Urothelium cell line (cell line): Measurements from ENCODE around the gene NOXO1.
"Not testable (repeated sequence)": the region's sequence is repeated elsewhere in the genome, so short reads cannot be mapped to it uniquely, and the experiment has no call there.

Experiments
- DNase-seq: peaks from one replicate; pipeline ENCODE4 v3.0.0; 2011; ENCODE audit warnings: low spot score, mixed read lengths
- FAIRE-seq: peaks from 2 replicates; lab custom pipeline; 2011; peaks lifted over from hg19 to GRCh38; lab: Jason Lieb, UNC

The NOXO1 gene

GRCh38 chr16:1964506-1965395 lies 16.5 kb downstream of the NOXO1 start, which contains the start of gene RPS2:
RPS2 (minus strand) TSS chr16:1964826; CDS start chr16:1964625, 201 bp downstream.
- DNase-seq = peak; percentile 100
- FAIRE-seq = peak; percentile 20

GRCh38 chr16:1963806-1964505 lies 17.3 kb downstream of the NOXO1 start:
- FAIRE-seq (no peak), DNase-seq (no peak)

GRCh38 chr16:1962161-1963153 lies 18.8 kb downstream of the NOXO1 start:
- not testable (repeated sequence) for FAIRE-seq, DNase-seq

GRCh38 chr16:1961651-1962067 lies 19.6 kb downstream of the NOXO1 start:
- no peak for DNase-seq
- no peak for FAIRE-seq

- DNase-seq (no peak), FAIRE-seq (peak; percentile 76)
Measured at GRCh38 chr16:1960665-1961630, 20.3 kb downstream of the NOXO1 start.

GRCh38 chr16:1959269-1960039 lies 21.8 kb downstream of the NOXO1 start, which contains the start of gene NDUFB10:
NDUFB10 (plus strand) TSS chr16:1959538; CDS start chr16:1959625, 87 bp downstream.
- FAIRE-seq (peak; percentile 94), DNase-seq (peak; percentile 94)

- FAIRE-seq (no peak), DNase-seq (no peak)
Measured at GRCh38 chr16:1958715-1959268, 22.5 kb downstream of the NOXO1 start.

GRCh38 chr16:1958143-1958491 lies 23.2 kb downstream of the NOXO1 start:
- not testable (repeated sequence) for DNase-seq, FAIRE-seq

- not testable (repeated sequence) for DNase-seq, FAIRE-seq
Measured at GRCh38 chr16:1957434-1958142, 23.7 kb downstream of the NOXO1 start.

- DNase-seq (no peak), FAIRE-seq (no peak)
Measured at GRCh38 chr16:1953734-1954133, 27.5 kb downstream of the NOXO1 start.

GRCh38 chr16:1950559-1950958 lies 30.7 kb downstream of the NOXO1 start:
- DNase-seq (no peak), FAIRE-seq (no peak)

- DNase-seq = no peak
- peak; percentile 20 for FAIRE-seq
Measured at GRCh38 chr16:1950047-1950446, 31.2 kb downstream of the NOXO1 start.

- DNase-seq = no peak
Measured at GRCh38 chr16:1949507-1949906, 31.8 kb downstream of the NOXO1 start.

GRCh38 chr16:1947369-1947670 lies 33.9 kb downstream of the NOXO1 start:
- DNase-seq (no peak), FAIRE-seq (no peak)

More at GRCh38 chr16:1949507-1949906, 31.8 kb downstream of the NOXO1 start:
- FAIRE-seq = peak; percentile 85

- no peak for DNase-seq
- peak; percentile 27 for FAIRE-seq
Measured at GRCh38 chr16:1946495-1947368, 34.5 kb downstream of the NOXO1 start.

GRCh38 chr16:1945559-1946391 lies 35.5 kb downstream of the NOXO1 start:
- FAIRE-seq (peak; percentile 20), DNase-seq (no peak)
